CD4-positive, alpha-beta memory T cell (primary cell): ENCODE data around the gene ZNF615. TPM values are rescaled to one million over a fixed set of nuclear protein-coding genes. Genes with fewer than 3 reads are reported as not detected.
"Not testable (repeated sequence)": the region's sequence is repeated elsewhere in the genome, so short reads cannot be mapped to it uniquely, and the experiment has no call there.

ENCODE experiments used
- CTCF ChIA-PET: fragments of 350-600 bp; sonication (Branson Sonifier 250); formaldehyde crosslinking; loops from one replicate; lab custom pipeline; 2021; ENCODE audit warnings: inconsistent platforms; ENCODE audit not compliant: partially characterized antibody; lab: Charles Lee
- POLR2A ChIA-PET: fragments of 350-600 bp; sonication (Branson Sonifier 250); formaldehyde crosslinking; loops from one replicate; lab custom pipeline; 2021; ENCODE audit not compliant: partially characterized antibody; lab: Charles Lee
- DNase-seq, 5 donors: peaks; one replicate each; pipeline versions ENCODE4 v3.0.0 to v3.0.0-alpha.2; 2020 to 2022; ENCODE audit warnings: mixed read lengths in 1 of 5
- H3K27ac ChIP-seq: one replicate; pipeline ENCODE4 v1.7.0; 2013; ENCODE audit warnings: low read depth, low read length
- H3K27me3 ChIP-seq: 2 replicates; pipeline ENCODE4 v1.7.0; 2013; ENCODE audit warnings: mild to moderate bottlenecking, low read length, moderate library complexity; ENCODE audit not compliant: insufficient read depth
- H3K36me3 ChIP-seq: 2 replicates; pipeline ENCODE4 v1.7.0; 2013; ENCODE audit warnings: mild to moderate bottlenecking, low read length, moderate library complexity; ENCODE audit not compliant: insufficient read depth
- H3K4me1 ChIP-seq: 2 replicates; pipeline ENCODE4 v1.7.0; 2013; ENCODE audit warnings: mild to moderate bottlenecking, low read length, moderate library complexity; ENCODE audit not compliant: insufficient read depth
- H3K4me3 ChIP-seq, 2 donors: one replicate each; pipeline ENCODE4 v1.7.0; 2013; ENCODE audit warnings: low read length in 2 of 2, mild to moderate bottlenecking in 1 of 2
- H3K9me3 ChIP-seq, 2 donors: one replicate each; pipeline ENCODE4 v1.7.0; 2013; ENCODE audit warnings: low read length in 2 of 2, control low read depth in 1 of 2; ENCODE audit not compliant: control insufficient read depth in 1 of 2
- H3K27ac Mint-ChIP-seq, 7 donors: one replicate each; pipeline ENCODE4 v1.8.0; 2020 to 2021; ENCODE audit warnings: mixed read lengths in 7 of 7, mild to moderate bottlenecking in 6 of 7, inconsistent platforms in 3 of 7, moderate library complexity in 3 of 7
- H3K27me3 Mint-ChIP-seq, 2 donors: one replicate each; pipeline ENCODE4 v1.8.0; 2020 to 2021; ENCODE audit warnings: mixed read lengths in 2 of 2
- H3K36me3 Mint-ChIP-seq, 2 donors: one replicate each; pipeline ENCODE4 v1.8.0; 2020 to 2021; ENCODE audit warnings: mixed read lengths in 2 of 2, inconsistent platforms in 1 of 2, mild to moderate bottlenecking in 1 of 2
- H3K4me1 Mint-ChIP-seq, 4 donors: one replicate each; pipeline ENCODE4 v1.8.0; 2020 to 2021; ENCODE audit warnings: mixed read lengths in 4 of 4, mild to moderate bottlenecking in 1 of 4
- H3K4me3 Mint-ChIP-seq, 8 donors: one replicate each; pipeline ENCODE4 v1.8.0; 2020 to 2021; ENCODE audit warnings: mixed read lengths in 8 of 8, mild to moderate bottlenecking in 7 of 8, moderate library complexity in 6 of 8, inconsistent platforms in 3 of 8
- H3K9me3 Mint-ChIP-seq, 8 donors: one replicate each; pipeline ENCODE4 v1.8.0; 2020 to 2021; ENCODE audit warnings: mixed read lengths in 8 of 8, mild to moderate bottlenecking in 5 of 8, inconsistent platforms in 3 of 8, moderate library complexity in 1 of 8
- intact Hi-C: fragments of 100-400 bp; cut with micrococcal nuclease; formaldehyde crosslinking; loops from one replicate; pipeline ENCODE4 v1.15.1; 2023
- polyA plus RNA-seq, 2 donors: library from polyadenylated mRNA; unstranded; fragments of 300-500 nt; fragmentation: Illumina TruSeq; gene quantifications; one replicate each; pipeline ENCODE4 v1.2.3, GENCODE V29; 2021
- total RNA-seq, 2 experiments: library from RNA; stranded (reverse); gene quantifications; one replicate each; pipeline ENCODE4 v1.2.3, GENCODE V29; 2021

Gene ZNF615
- total and polyA plus RNA-seq, 4 experiments from 2014 or later, result 6.5 to 22.4 (median 15.9) TPM

GRCh38 chr19:52028780-52029123 lies 20.7 kb upstream of the ZNF615 start:
- peaks cover 13 to 42% of the 10 kb centered on the region in 2 donors for H3K9me3 ChIP-seq
- peak overlapping the region; percentile 91 to 99 (median 96) for H3K27ac Mint-ChIP-seq
- peaks cover 3 to 82% (median 64%) of the 10 kb centered on the region in 8 donors for H3K9me3 Mint-ChIP-seq
- H3K4me1 ChIP-seq, result peaks cover 18% of the 10 kb centered on the region
- H3K4me3 ChIP-seq, result peak overlapping the region; percentile 77 to 96
- peaks cover 16 to 33% (median 23%) of the 10 kb centered on the region in 4 donors for H3K4me1 Mint-ChIP-seq
- intact Hi-C loops, result loop anchor here (1.0 to 10.0 kb wide), 5 partner anchors 20 to 266 kb away; partner anchors contain the start of genes ZNF350, ZNF480, ZNF615 and ZNF649
- ChIA-PET CTCF (interaction anchor here (0.9 kb wide), 1 partner anchor 20 kb away, joined by 5 read pairs; the partner anchor contains the start of gene ZNF615), POLR2A (interaction anchor here (1.0 to 2.2 kb wide), 7 partner anchors 14 to 929 kb away, joined by 3 to 39 read pairs (median 3); partner anchors contain the start of genes ZNF432, ZNF613 and ZNF615)
- peaks cover 19% of the 10 kb centered on the region for H3K36me3 ChIP-seq
- peak overlapping the region; percentile 90 to 99 (median 94) for H3K4me3 Mint-ChIP-seq
- H3K27ac ChIP-seq, result peak overlapping the region; percentile 89
- H3K27me3 Mint-ChIP-seq, result no peaks in the 10 kb centered on the region
- no peak for DNase-seq
- H3K27me3 ChIP-seq, result no peaks in the 10 kb centered on the region
- peaks cover 42 to 59% of the 10 kb centered on the region in 2 donors for H3K36me3 Mint-ChIP-seq

- Histone ChIP-seq H3K9me3 (peaks cover 13 to 42% of the 10 kb centered on the region in 2 donors), H3K4me3 (peak within 1 kb of the TSS; percentile 77 to 96), H3K4me1 (peaks cover 18% of the 10 kb centered on the region), H3K36me3 (peaks cover 24% of the 10 kb centered on the region), H3K27me3 (no peaks in the 10 kb centered on the region), H3K27ac (peak within 1 kb of the TSS; percentile 89)
- intact Hi-C loops, result loop anchor here (1.0 to 10.0 kb wide), 5 partner anchors 20 to 267 kb away; partner anchors contain the start of genes ZNF350, ZNF480, ZNF615 and ZNF649
- POLR2A ChIA-PET, result interaction anchor here (1.0 to 2.2 kb wide), 7 partner anchors 13 to 929 kb away, joined by 3 to 39 read pairs (median 3); partner anchors contain the start of genes ZNF432, ZNF613 and ZNF615
- peak within 1 kb of the TSS; percentile 91 to 99 (median 96) for H3K27ac Mint-ChIP-seq
- H3K27me3 Mint-ChIP-seq, result no peaks in the 10 kb centered on the region
- peaks cover 16 to 33% (median 23%) of the 10 kb centered on the region in 4 donors for H3K4me1 Mint-ChIP-seq
- H3K9me3 Mint-ChIP-seq, result peaks cover 3 to 82% (median 64%) of the 10 kb centered on the region in 8 donors
- H3K36me3 Mint-ChIP-seq, result peaks cover 48 to 62% of the 10 kb centered on the region in 2 donors
- DNase-seq, result peak; percentile 85 to 93 (median 89)
- peak within 1 kb of the TSS; percentile 90 to 99 (median 94) for H3K4me3 Mint-ChIP-seq
- CTCF ChIA-PET, result interaction anchor here (0.9 kb wide), 1 partner anchor 20 kb away, joined by 5 read pairs; the partner anchor contains the start of gene ZNF615
Measured at GRCh38 chr19:52028027-52028779, 20.2 kb upstream of the ZNF615 start, which contains the start of gene ZNF614. TSS of gene ZNF614 (minus strand) at chr19:52028379. CDS start at chr19:52025745, 2,634 bp downstream.

GRCh38 chr19:52026255-52026990 lies 18.4 kb upstream of the ZNF615 start:
- Histone ChIP-seq H3K36me3 (peaks cover 28% of the 10 kb centered on the region), H3K4me1 (peaks cover 18% of the 10 kb centered on the region), H3K9me3 (peaks cover 10 to 29% of the 10 kb centered on the region in 2 donors)
- Mint-ChIP-seq H3K9me3 (peaks cover 3 to 77% (median 65%) of the 10 kb centered on the region in 8 donors), H3K4me1 (peaks cover 16 to 33% (median 23%) of the 10 kb centered on the region in 4 donors), H3K4me3 (peak overlapping the region in 7 of 8 donors; percentile 5 to 93 (median 25)), H3K27ac (peak overlapping the region in 3 of 7 donors; percentile 13 to 91 (median 24)), H3K36me3 (peaks cover 63 to 67% of the 10 kb centered on the region in 2 donors)
- H3K27ac ChIP-seq, H3K4me3 ChIP-seq, H3K27me3 ChIP-seq, POLR2A ChIA-PET, CTCF ChIA-PET, DNase-seq, H3K27me3 Mint-ChIP-seq: not testable (repeated sequence)
- intact Hi-C loops, result loop anchor here (10.0 kb wide), 1 partner anchor 268 kb away; the partner anchor contains the start of gene ZNF480

DNA sequence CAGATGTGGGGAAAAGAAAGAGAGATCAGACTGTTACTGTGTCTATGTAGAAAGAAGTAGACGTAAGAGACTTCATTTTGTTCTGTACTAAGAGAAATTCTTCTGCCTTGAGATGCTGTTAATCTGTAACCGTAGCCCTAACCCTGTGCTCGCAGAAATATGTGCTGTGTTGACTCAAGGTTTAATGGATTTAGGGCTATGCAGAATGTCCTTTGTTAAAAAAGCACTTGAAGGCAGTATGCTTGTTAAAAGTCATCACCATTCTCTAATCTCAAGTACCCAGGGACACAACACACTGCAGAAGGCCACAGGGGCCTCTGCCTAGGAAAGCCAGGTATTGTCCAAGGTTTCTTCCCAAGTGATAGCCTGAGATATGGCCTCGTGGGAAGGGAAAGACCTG lies 16.5 kb upstream of the ZNF615 start:
- H3K27ac Mint-ChIP-seq, result not testable (repeated sequence)

GRCh38 chr19:52022193-52022592 lies 14.2 kb upstream of the ZNF615 start:
- no peaks in the 10 kb centered on the region for H3K27me3 Mint-ChIP-seq
- peaks cover 4 to 94% (median 85%) of the 10 kb centered on the region in 8 donors for H3K9me3 Mint-ChIP-seq
- intact Hi-C loops, result loop anchor here (10.0 kb wide), 1 partner anchor 273 kb away; the partner anchor contains the start of gene ZNF480
- no peak overlapping the region for H3K4me3 Mint-ChIP-seq
- ChIA-PET POLR2A (no interaction called here), CTCF (no interaction called here)
- H3K27ac ChIP-seq, result no peak overlapping the region
- H3K27ac Mint-ChIP-seq, result no peak overlapping the region
- no peak for DNase-seq
- no peaks in the 10 kb centered on the region for H3K27me3 ChIP-seq
- no peak overlapping the region for H3K4me3 ChIP-seq
- H3K4me1 ChIP-seq, result peaks cover 6% of the 10 kb centered on the region
- peaks cover 10 to 56% of the 10 kb centered on the region in 2 donors for H3K9me3 ChIP-seq
- H3K36me3 ChIP-seq, result peaks cover 60% of the 10 kb centered on the region
- peaks cover 90 to 96% of the 10 kb centered on the region in 2 donors for H3K36me3 Mint-ChIP-seq
- H3K4me1 Mint-ChIP-seq, result peaks cover 10 to 15% (median 12%) of the 10 kb centered on the region in 4 donors

More for the DNA sequence above, 16.5 kb upstream of the ZNF615 start:
- H3K27me3 Mint-ChIP-seq, H3K4me3 Mint-ChIP-seq, H3K27ac ChIP-seq, H3K27me3 ChIP-seq, CTCF ChIA-PET, H3K4me3 ChIP-seq, DNase-seq, POLR2A ChIA-PET: not testable (repeated sequence)
- Mint-ChIP-seq H3K9me3 (peaks cover 4 to 80% (median 71%) of the 10 kb centered on the region in 8 donors), H3K36me3 (peaks cover 82% of the 10 kb centered on the region in 2 donors), H3K4me1 (peaks cover 16 to 33% (median 24%) of the 10 kb centered on the region in 4 donors)
- Histone ChIP-seq H3K9me3 (peaks cover 10 to 49% of the 10 kb centered on the region in 2 donors), H3K4me1 (peaks cover 18% of the 10 kb centered on the region), H3K36me3 (peaks cover 46% of the 10 kb centered on the region)
- intact Hi-C loops, result loop anchor here (10.0 kb wide), 1 partner anchor 270 kb away; the partner anchor contains the start of gene ZNF480

DNA sequence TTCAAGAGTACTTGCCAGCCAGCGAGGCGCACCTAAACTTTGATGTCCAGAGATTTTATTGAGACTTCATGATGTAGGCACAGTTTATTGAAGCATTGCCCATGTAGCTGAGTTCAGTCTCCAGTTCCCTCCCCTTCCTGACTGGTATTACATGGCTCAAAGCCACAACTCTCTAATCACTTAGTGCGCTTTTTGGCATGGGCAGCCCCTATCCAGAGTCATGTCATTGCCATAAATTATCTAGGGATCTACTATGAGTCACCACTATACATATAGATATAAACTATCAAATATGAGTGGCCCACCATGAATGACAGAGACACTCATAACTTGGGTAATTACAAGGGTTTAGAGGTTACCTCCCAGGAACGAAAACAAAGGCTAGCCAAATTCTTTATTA lies 12.5 kb upstream of the ZNF615 start:
- no peak overlapping the region for H3K27ac Mint-ChIP-seq
- Histone ChIP-seq H3K27ac (no peak overlapping the region), H3K36me3 (peaks cover 67% of the 10 kb centered on the region), H3K4me3 (no peak overlapping the region), H3K4me1 (no peaks in the 10 kb centered on the region), H3K9me3 (peaks cover 15 to 60% of the 10 kb centered on the region in 2 donors), H3K27me3 (no peaks in the 10 kb centered on the region)
- H3K4me1 Mint-ChIP-seq, result peaks cover 0 to 2% (median under 1%) of the 10 kb centered on the region in 4 donors
- intact Hi-C loops, result loop anchor here (10.0 kb wide), 1 partner anchor 274 kb away; the partner anchor contains the start of gene ZNF480
- no peaks in the 10 kb centered on the region for H3K27me3 Mint-ChIP-seq
- peak overlapping the region in 1 of 8 donors; percentile 36 for H3K4me3 Mint-ChIP-seq
- peaks cover 91 to 95% of the 10 kb centered on the region in 2 donors for H3K36me3 Mint-ChIP-seq
- ChIA-PET CTCF (no interaction called here), POLR2A (interaction anchor here (1.9 kb wide), 1 partner anchor 28 kb away, joined by 6 read pairs; the partner anchor contains the start of gene ZNF432)
- DNase-seq, result no peak
- H3K9me3 Mint-ChIP-seq, result peaks cover 4 to 95% (median 89%) of the 10 kb centered on the region in 8 donors
